CD8-positive, alpha-beta memory T cell (primary cell): ENCODE results near the gene BRSK2. TPM values are rescaled to one million over a fixed set of nuclear protein-coding genes. Genes with fewer than 3 reads are reported as not detected.
A peak's percentile ranks its signal among the peaks of the same experiment; 100 is the strongest.

Experiments used
- CTCF ChIA-PET: fragments of 350-600 bp; sonication (Branson Sonifier 250); formaldehyde crosslinking; loops from one replicate; lab custom pipeline; 2021; ENCODE audit warnings: antibody characterized with exemption; lab: Charles Lee
- POLR2A ChIA-PET: fragments of 350-600 bp; sonication (Branson Sonifier 250); formaldehyde crosslinking; loops from one replicate; lab custom pipeline; 2021; ENCODE audit warnings: antibody characterized with exemption; lab: Charles Lee
- DNase-seq, 5 donors: peaks; one replicate each; pipeline versions ENCODE4 v3.0.0 to v3.0.0-alpha.2; 2020 to 2022; ENCODE audit warnings: mixed read lengths in 1 of 5
- H3K27ac ChIP-seq: one replicate; pipeline ENCODE4 v1.7.0; 2013; ENCODE audit warnings: low read depth, mild to moderate bottlenecking, low read length, moderate library complexity
- H3K27me3 ChIP-seq: 2 replicates; pipeline ENCODE4 v1.7.0; 2013; ENCODE audit warnings: low read length, mild to moderate bottlenecking; ENCODE audit not compliant: insufficient read depth, poor library complexity, severe bottlenecking
- H3K36me3 ChIP-seq: 2 replicates; pipeline ENCODE4 v1.7.0; 2013; ENCODE audit warnings: mild to moderate bottlenecking, low read length, moderate library complexity; ENCODE audit not compliant: insufficient read depth
- H3K4me1 ChIP-seq: 2 replicates; pipeline ENCODE4 v1.7.0; 2013; ENCODE audit warnings: mild to moderate bottlenecking, low read length, moderate library complexity; ENCODE audit not compliant: insufficient read depth
- H3K4me3 ChIP-seq: 2 replicates; pipeline ENCODE4 v1.7.0; 2013; ENCODE audit warnings: mild to moderate bottlenecking, low read length
- H3K9me3 ChIP-seq: 2 replicates; pipeline ENCODE4 v1.7.0; 2013; ENCODE audit warnings: mild to moderate bottlenecking, low read length
- H3K27ac Mint-ChIP-seq, 8 donors: one replicate each; pipeline ENCODE4 v1.8.0; 2020 to 2021; ENCODE audit warnings: mixed read lengths in 8 of 8, mild to moderate bottlenecking in 6 of 8, inconsistent platforms in 3 of 8, moderate library complexity in 3 of 8
- H3K27me3 Mint-ChIP-seq, 2 donors: one replicate each; pipeline ENCODE4 v1.8.0; 2020 to 2021; ENCODE audit warnings: mixed read lengths in 2 of 2, mild to moderate bottlenecking in 1 of 2, moderate library complexity in 1 of 2
- H3K36me3 Mint-ChIP-seq, 3 donors: one replicate each; pipeline ENCODE4 v1.8.0; 2020 to 2021; ENCODE audit warnings: mixed read lengths in 3 of 3, inconsistent platforms in 1 of 3, mild to moderate bottlenecking in 1 of 3
- H3K4me1 Mint-ChIP-seq, 3 donors: one replicate each; pipeline ENCODE4 v1.8.0; 2020 to 2021; ENCODE audit warnings: mixed read lengths in 3 of 3, inconsistent platforms in 1 of 3, mild to moderate bottlenecking in 1 of 3
- H3K4me3 Mint-ChIP-seq, 7 donors: one replicate each; pipeline ENCODE4 v1.8.0; 2020 to 2021; ENCODE audit warnings: mixed read lengths in 7 of 7, mild to moderate bottlenecking in 6 of 7, moderate library complexity in 4 of 7, inconsistent platforms in 2 of 7
- H3K9me3 Mint-ChIP-seq, 5 donors: one replicate each; pipeline ENCODE4 v1.8.0; 2020 to 2022; ENCODE audit warnings: mixed read lengths in 5 of 5, mild to moderate bottlenecking in 3 of 5, moderate library complexity in 2 of 5, inconsistent platforms in 1 of 5
- polyA plus RNA-seq: library from polyadenylated mRNA; unstranded; fragments of 300-500 nt; fragmentation: Illumina TruSeq; gene quantifications from one replicate; pipeline ENCODE4 v1.2.3, GENCODE V29; 2021
- total RNA-seq, 2 experiments: library from RNA; stranded (reverse); gene quantifications; one replicate each; pipeline ENCODE4 v1.2.3, GENCODE V29; 2021

Gene BRSK2
- total and polyA plus RNA-seq, 3 experiments from 2014 or later = 0.23 to 0.59 (median 0.35) TPM

DNA sequence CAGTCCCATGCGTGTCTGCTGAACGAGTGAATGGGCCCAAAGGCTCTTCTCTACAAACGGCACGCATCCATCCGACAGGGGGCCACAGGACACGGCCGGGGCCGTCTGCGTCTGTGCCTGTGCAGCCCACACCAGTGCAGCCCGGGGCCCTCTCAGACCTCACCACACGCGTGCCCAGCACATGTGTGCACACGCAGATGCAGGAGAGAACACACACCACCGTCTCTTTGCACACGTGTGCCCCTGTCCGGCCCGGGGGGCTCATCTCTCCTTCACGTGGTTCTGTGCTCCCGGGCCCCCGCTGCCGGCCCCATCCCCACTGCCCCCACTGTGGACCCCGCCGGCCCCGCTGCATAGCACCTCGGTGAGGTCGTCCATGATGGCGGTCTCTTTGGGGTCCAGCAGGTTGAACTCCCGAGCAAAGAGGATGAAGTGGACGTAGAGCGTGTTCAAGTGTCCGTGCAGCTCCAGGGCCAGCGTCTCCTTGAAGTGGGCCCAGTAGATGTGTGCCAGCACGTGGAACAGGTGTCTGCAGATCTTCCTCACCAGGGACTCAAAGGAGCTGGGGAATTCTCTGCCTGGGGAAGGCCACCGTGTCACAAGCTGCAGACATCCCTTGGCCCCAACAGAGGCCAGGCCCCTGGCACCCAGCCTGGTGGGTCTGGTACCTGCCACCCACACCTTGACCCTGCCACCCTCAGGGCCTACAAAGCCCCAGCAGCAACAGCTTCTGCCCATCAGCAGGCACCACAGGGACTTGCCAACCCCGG lies 80.4 kb downstream of the BRSK2 start:
- Histone ChIP-seq H3K27me3 (no peaks in the 10 kb centered on the region), H3K36me3 (peaks cover 5% of the 10 kb centered on the region), H3K27ac (no peak overlapping the region), H3K9me3 (no peaks in the 10 kb centered on the region), H3K4me1 (no peaks in the 10 kb centered on the region), H3K4me3 (no peak overlapping the region)
- ChIA-PET CTCF (no interaction called here), POLR2A (interaction anchor here (0.6 kb wide), 1 partner anchor 34 kb away, joined by 3 read pairs; no protein-coding TSS in a partner anchor)
- Mint-ChIP-seq H3K9me3 (no peaks in the 10 kb centered on the region), H3K36me3 (peaks cover 3 to 76% (median 7%) of the 10 kb centered on the region in 3 donors), H3K4me3 (no peak overlapping the region), H3K27me3 (no peaks in the 10 kb centered on the region), H3K4me1 (peaks cover 0 to 3% (median 3%) of the 10 kb centered on the region in 3 donors), H3K27ac (no peak overlapping the region)
- no peak for DNase-seq

DNA sequence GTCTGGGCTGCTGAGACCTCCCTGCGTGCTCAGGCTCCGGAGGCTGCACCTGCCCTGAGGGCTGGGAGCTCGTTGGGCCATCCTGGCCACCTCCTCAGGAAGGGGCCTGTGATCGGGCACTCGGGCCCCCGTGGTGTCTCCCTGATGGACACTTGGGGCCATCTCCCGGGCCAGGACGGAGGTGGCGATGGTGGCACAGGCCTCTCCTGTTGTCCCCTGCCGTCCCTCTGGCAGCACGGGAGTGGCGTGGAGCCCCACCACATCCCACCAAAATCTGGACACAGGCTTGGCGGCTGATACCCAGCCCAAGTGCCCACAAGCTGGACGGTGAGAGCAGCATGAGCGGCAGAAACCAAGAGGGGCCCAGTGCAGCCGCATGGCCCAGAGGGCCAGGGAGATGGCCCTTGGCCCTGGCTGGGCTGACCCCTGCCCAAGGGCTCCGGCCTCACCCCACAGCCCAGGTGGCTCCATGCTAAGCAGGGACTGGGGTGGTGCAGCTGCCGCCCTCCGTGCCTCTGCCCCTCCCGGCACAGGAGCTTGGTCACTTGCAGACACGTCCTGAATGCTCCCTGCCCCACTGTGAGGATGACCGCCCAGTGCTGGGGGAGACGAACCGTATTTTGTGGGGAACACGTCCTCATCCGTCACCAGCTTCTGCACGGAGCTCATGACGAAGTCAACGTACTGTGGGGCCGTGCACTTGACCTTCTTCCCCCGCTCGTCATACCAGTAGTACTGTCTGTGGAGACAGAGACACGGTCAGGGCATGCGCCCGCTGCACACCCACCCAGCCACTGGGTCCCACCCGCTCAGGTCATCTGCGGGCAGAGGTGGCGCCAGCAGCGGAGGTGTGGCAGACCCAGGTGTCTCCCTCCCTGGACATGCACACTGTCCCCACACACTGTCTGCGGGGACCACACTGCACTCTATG lies 81.2 kb downstream of the BRSK2 start:
- DNase-seq = peak in 1 of 5 donors; percentile 46
- H3K9me3 ChIP-seq = no peaks in the 10 kb centered on the region
- POLR2A ChIA-PET = no interaction called here
- H3K4me3 ChIP-seq = no peak overlapping the region
- CTCF ChIA-PET = no interaction called here
- no peak overlapping the region for H3K4me3 Mint-ChIP-seq
- H3K4me1 Mint-ChIP-seq = no peaks in the 10 kb centered on the region
- no peaks in the 10 kb centered on the region for H3K4me1 ChIP-seq
- no peaks in the 10 kb centered on the region for H3K9me3 Mint-ChIP-seq
- H3K36me3 Mint-ChIP-seq = peaks cover 3 to 78% (median 11%) of the 10 kb centered on the region in 3 donors
- H3K27ac Mint-ChIP-seq = peak overlapping the region in 1 of 8 donors; percentile 78
- peaks cover 12% of the 10 kb centered on the region for H3K36me3 ChIP-seq
- H3K27me3 ChIP-seq = no peaks in the 10 kb centered on the region
- H3K27me3 Mint-ChIP-seq = no peaks in the 10 kb centered on the region
- H3K27ac ChIP-seq = no peak overlapping the region

GRCh38 chr11:1471736-1472135 lies 82.0 kb downstream of the BRSK2 start:
- DNase-seq = peak in 1 of 5 donors; percentile 35
- H3K4me3 Mint-ChIP-seq = no peak overlapping the region
- ChIA-PET CTCF (no interaction called here), POLR2A (no interaction called here)
- no peaks in the 10 kb centered on the region for H3K4me1 ChIP-seq
- peaks cover 3 to 84% (median 11%) of the 10 kb centered on the region in 3 donors for H3K36me3 Mint-ChIP-seq
- no peaks in the 10 kb centered on the region for H3K9me3 Mint-ChIP-seq
- H3K9me3 ChIP-seq = no peaks in the 10 kb centered on the region
- H3K27me3 ChIP-seq = no peaks in the 10 kb centered on the region
- H3K4me1 Mint-ChIP-seq = no peaks in the 10 kb centered on the region
- H3K27ac ChIP-seq = no peak overlapping the region
- H3K27me3 Mint-ChIP-seq = no peaks in the 10 kb centered on the region
- H3K36me3 ChIP-seq = peaks cover 20% of the 10 kb centered on the region
- H3K27ac Mint-ChIP-seq = peak overlapping the region in 1 of 8 donors; percentile 40
- H3K4me3 ChIP-seq = no peak overlapping the region

DNA sequence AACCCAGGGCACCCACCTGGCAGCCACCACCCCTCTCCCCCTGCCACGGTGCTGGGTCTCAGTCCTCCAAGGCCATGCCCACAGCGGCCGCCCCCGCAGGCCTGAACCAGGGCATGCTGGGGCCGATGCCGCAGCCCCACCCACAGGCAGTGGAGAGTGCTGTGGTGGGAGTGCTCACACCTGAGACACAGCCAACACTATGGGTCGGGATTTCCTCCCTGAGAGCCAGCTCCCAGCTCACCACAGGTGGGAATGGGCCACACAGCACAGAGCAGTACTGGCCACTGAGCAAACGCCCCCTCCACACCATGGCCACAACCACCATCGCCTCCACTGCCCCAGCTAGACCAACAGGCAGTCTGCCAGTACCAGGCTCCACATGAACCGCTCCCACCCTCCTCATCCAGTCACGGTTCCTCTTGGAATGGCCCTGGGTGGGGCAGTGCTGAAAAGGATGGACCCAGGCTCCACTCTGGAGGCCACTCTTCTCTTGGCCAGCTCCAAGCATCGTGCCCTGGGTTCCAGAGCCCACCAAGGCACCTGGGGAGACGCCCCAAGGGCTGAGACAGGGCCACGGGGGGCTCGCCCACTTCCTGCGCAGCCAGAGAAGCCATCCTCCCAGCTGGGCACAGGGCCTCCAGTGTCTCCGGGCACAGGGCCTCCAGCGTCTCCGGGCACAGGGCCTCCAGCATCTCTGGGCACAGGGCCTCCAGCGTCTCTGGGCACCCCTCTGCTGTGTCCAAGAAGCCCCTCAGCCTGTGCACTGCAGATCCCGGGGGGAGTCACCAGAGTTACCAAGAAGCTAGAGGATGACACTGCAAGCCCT lies 82.7 kb downstream of the BRSK2 start:
- Histone ChIP-seq H3K36me3 (peaks cover 20% of the 10 kb centered on the region), H3K4me1 (no peaks in the 10 kb centered on the region), H3K4me3 (no peak overlapping the region), H3K27ac (no peak overlapping the region), H3K9me3 (no peaks in the 10 kb centered on the region), H3K27me3 (no peaks in the 10 kb centered on the region)
- Mint-ChIP-seq H3K27me3 (no peaks in the 10 kb centered on the region), H3K36me3 (peaks cover 3 to 85% (median 11%) of the 10 kb centered on the region in 3 donors), H3K9me3 (no peaks in the 10 kb centered on the region), H3K4me1 (no peaks in the 10 kb centered on the region), H3K27ac (no peak overlapping the region), H3K4me3 (no peak overlapping the region)
- ChIA-PET POLR2A (no interaction called here), CTCF (no interaction called here)
- DNase-seq = peak in 1 of 5 donors; percentile 42

- H3K4me1 Mint-ChIP-seq = no peaks in the 10 kb centered on the region
- no peaks in the 10 kb centered on the region for H3K9me3 Mint-ChIP-seq
- Histone ChIP-seq H3K4me1 (no peaks in the 10 kb centered on the region), H3K4me3 (no peak overlapping the region), H3K27ac (no peak overlapping the region), H3K27me3 (no peaks in the 10 kb centered on the region), H3K36me3 (peaks cover 20% of the 10 kb centered on the region), H3K9me3 (no peaks in the 10 kb centered on the region)
- H3K27ac Mint-ChIP-seq = no peak overlapping the region
- CTCF ChIA-PET = no interaction called here
- peak in 1 of 5 donors; percentile 10 for DNase-seq
- POLR2A ChIA-PET = no interaction called here
- no peak overlapping the region for H3K4me3 Mint-ChIP-seq
- peaks cover 3 to 87% (median 11%) of the 10 kb centered on the region in 3 donors for H3K36me3 Mint-ChIP-seq
- H3K27me3 Mint-ChIP-seq = no peaks in the 10 kb centered on the region
These were observed 83.4 kb downstream of the BRSK2 start for GRCh38 chr11:1473011-1473628.

DNA sequence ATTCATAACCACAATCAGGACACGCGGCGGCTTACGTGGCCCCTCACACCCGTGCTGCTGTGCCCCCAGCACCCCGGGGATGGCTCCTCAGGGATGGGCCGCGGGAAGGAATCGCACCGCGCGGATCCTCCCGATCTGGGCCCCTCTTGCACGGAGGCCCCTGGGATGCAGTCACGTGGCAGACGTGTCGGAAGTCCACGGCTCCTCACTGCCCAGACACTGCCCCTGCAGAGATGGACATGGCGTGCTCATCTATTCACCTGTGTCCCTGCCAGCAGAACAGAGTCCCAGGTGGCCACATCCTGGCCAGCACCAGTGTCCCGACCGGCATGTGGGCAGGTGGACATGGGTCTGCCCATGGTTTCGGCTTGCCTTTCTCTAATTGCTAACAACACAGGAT lies 84.1 kb downstream of the BRSK2 start:
- Mint-ChIP-seq H3K27me3 (no peaks in the 10 kb centered on the region), H3K9me3 (no peaks in the 10 kb centered on the region), H3K4me3 (no peak overlapping the region), H3K4me1 (no peaks in the 10 kb centered on the region), H3K36me3 (peaks cover 3 to 89% (median 11%) of the 10 kb centered on the region in 3 donors), H3K27ac (no peak overlapping the region)
- Histone ChIP-seq H3K9me3 (no peaks in the 10 kb centered on the region), H3K4me3 (no peak overlapping the region), H3K27ac (no peak overlapping the region), H3K27me3 (no peaks in the 10 kb centered on the region), H3K36me3 (peaks cover 23% of the 10 kb centered on the region), H3K4me1 (no peaks in the 10 kb centered on the region)
- peak in 1 of 5 donors; percentile 13 for DNase-seq
- ChIA-PET POLR2A (no interaction called here), CTCF (no interaction called here)

- no peaks in the 10 kb centered on the region for H3K27me3 ChIP-seq
These were observed 86.1 kb downstream of the BRSK2 start for GRCh38 chr11:1475841-1476240.

More at GRCh38 chr11:1475841-1476240, 86.1 kb downstream of the BRSK2 start:
- Mint-ChIP-seq H3K4me3 (no peak overlapping the region), H3K27me3 (no peaks in the 10 kb centered on the region), H3K27ac (no peak overlapping the region), H3K9me3 (no peaks in the 10 kb centered on the region), H3K36me3 (peaks cover 3 to 90% (median 11%) of the 10 kb centered on the region in 3 donors), H3K4me1 (peaks cover 0 to 2% (median 0%) of the 10 kb centered on the region in 3 donors)
- Histone ChIP-seq H3K36me3 (peaks cover 37% of the 10 kb centered on the region), H3K9me3 (no peaks in the 10 kb centered on the region), H3K4me1 (no peaks in the 10 kb centered on the region), H3K27ac (no peak overlapping the region), H3K4me3 (no peak overlapping the region)
- ChIA-PET POLR2A (no interaction called here), CTCF (no interaction called here)
- no peak for DNase-seq
